GM18498 (cell line): ENCODE data around the gene IL31RA.
A peak's percentile ranks its signal among the peaks of the same experiment; 100 is the strongest.

Experiments used
- ATAC-seq: cut with Tn5 transposase; IDR thresholded peaks from one replicate; pipeline ENCODE4 v1.9.1; 2021; ENCODE audit warnings: mild to moderate bottlenecking, moderate library complexity; ENCODE audit not compliant: unreplicated experiment

Gene IL31RA

DNA sequence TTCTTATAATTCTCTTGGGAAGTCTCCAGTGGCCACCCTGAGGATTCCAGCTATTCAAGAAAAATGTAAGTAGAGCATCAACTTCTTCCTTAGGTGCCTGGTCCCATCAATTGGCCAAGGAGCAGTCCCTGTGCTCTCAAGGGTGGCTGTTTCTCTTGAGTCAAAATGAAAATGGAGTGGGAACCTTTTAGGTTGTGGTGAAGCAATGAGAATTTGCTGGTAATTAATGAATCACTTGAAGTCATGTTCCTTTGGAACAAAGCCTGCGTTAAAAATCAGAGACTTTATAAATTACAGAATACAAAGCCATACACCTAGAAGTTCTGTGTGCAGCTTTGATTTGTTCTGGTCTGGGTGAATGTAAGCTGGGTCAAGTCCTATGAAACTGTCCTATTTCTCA, 48.9 kb downstream of the IL31RA start:
- no peak for ATAC-seq

DNA sequence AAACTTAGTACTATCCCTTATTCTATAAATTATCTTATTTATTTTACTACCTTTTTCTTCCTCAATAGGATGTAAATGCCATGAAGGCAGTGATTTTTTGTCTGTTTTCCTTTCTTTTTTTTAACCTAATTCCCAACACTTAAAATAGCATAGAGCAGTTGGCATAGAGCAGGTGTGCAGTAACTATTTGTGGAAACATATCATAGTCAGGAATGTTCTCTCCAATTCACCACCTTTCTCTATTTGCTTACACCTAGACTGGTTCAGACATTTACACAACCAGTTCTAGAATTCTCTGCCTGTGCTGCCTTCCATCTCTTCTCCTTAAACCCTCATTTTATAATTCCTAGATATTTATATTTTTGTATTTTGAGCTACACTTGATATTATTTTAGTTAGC, 49.6 kb downstream of the IL31RA start:
- no peak for ATAC-seq

DNA sequence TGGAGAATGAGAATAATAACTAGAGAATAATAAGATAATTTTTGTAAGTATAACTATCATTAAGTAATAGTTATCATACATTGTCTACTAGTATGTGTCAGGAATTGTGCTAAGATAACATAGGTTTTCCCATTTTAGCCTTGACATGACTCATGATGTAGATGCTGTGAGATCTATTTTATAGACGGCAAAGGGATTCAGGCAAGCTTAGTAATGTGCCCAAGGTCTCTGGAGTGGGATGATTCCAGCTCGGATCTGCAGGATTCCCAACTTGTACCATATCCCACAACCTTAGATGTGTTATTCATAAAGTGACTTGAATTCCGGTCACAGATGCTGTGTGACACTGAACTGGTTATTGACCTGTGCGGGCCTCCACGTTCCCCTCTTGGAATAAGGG, 51.5 kb downstream of the IL31RA start:
- ATAC-seq = no peak

DNA sequence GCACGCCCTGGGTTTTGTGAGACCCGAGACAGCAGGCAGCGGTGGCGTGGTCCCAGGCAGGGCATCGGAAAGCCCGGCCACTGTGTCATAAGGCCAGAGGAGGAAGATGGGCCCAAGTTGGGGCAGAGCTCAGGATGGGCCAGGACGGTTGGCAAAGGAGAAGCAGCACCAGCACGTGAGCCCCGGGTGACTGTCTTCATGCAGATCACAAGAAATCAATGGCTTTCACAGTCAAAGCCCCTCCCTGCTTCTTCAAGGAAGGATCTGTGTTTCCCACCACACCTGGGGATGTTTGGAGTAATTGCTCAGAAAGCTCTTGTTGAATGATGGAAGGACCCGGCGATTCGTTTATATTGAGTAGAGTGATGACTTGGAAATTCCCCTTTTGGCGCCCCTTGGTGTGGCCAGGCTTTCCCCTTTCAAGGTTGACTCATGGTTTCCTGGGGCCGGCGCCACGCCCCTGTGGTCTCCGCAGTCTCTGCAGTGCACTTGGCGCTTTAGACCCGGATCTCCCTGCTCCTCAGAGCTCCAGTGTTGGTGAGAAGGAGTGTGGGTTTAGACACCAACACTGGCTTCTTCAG, 52.1 kb downstream of the IL31RA start:
- ATAC-seq = peak; percentile 87

DNA sequence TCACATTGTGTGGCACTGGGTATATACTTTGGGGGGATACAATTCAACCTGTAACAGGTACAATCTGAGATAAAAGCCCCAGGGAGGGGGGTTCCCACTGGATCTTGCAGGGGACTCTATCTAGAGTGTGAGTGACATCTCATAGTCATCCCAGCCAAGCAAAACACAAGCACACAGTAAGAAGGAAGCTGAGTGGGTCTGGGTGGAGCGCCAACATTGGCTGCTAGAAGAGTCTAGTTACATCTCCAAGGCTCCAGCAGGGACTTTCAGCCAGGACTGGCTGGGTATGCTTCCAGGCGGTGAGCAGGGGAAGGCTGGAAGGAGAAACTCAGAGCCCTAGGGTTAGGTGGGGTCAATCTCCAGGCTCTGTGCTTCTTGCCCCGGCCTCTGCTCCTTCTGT, 53.0 kb downstream of the IL31RA start:
- ATAC-seq = no peak

DNA sequence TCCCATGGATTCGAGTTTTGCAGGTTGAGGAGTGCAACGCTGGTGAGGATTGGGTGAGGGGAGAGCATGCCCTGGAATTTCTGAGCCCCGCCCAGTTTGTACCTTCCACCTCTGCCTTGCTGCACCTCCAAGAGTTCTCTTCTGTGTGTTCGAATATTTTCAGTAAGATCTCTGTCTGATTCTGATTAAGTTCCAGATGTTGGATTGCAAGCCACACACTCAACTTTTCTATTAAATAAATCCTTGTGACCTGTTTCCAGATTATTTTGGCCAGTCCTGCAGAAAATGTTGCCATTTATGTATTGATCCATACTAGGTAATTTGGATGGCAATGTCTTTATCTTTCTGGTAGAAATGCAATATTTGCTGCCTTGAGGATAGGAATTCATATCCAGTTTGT, 54.1 kb downstream of the IL31RA start:
- ATAC-seq = no peak

DNA sequence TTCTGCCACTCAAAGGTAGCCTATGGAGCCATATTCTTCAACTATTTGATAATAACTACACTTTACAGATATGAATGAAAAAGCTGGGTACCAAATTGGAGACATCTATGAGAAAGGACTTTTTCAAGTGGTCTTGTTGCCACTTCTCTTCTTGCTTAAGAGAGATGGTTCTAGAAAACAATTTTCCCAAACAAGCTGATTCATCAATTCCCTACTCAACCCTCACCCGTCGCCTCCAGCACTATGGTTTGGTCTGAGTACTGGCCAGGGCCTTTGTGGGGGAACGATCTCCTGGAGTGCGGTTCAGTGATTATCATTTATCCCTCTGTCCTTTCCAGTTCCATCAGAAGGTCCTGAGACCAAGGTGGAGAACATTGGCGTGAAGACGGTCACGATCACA, 56.8 kb downstream of the IL31RA start:
- ATAC-seq = no peak

DNA sequence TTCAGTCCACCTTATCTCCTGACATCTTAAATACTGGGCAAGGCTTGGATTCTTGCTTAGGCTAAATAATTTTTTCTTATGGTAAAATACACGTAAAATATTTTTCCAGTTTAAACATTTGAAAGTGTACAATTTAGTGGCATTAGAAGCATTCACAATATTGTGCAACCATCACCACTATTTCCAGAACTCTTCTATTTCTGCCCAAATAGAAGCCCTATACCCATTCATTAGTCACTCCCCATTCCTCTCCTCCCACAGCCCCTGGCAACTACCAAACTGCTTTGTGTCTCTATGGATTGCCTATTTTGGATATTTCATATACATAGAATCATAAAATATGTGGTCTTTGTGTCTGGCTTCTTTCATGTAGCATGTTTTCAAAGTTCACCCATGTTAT, 57.6 kb downstream of the IL31RA start:
- no peak for ATAC-seq

DNA sequence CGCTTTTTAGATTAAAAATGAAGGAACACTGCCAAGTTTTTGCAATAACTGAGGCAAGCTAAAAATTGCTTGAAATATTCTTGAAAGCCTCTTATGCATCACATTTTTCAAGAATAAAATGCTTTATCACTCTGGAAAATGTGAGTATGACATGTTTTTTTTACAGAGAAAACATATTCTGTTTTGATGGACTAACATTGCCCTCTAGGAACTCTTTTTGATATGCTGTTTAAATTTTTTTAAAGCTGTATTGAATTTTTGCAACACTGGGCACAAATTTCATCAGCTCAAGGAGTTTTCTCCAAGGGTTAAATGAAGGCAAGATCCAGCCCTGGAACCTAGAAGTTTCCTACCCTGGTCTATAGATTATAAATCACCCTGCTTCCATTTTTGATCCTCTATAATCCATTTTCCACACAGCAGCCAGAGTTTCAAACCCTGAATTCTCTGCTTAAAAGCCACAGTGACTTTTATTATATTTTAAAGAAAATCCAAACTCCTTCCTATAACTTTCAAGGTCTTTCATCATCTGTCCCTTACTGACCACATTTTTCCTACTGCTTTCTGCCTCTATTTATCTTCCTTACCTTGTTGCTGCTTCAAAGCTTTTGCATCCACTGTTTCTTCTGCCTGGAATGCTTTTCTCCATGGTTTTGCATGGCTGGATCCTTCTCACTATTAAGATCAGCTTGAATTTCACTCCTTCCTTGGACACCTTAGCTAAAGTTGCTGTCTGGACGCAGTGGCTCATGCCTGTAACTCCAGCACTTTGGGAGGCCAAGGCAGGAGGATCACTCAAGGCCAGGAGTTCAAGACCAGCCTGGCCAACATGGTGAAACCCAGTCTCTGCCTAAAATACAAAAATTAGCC, 60.9 kb downstream of the IL31RA start:
- no peak for ATAC-seq

DNA sequence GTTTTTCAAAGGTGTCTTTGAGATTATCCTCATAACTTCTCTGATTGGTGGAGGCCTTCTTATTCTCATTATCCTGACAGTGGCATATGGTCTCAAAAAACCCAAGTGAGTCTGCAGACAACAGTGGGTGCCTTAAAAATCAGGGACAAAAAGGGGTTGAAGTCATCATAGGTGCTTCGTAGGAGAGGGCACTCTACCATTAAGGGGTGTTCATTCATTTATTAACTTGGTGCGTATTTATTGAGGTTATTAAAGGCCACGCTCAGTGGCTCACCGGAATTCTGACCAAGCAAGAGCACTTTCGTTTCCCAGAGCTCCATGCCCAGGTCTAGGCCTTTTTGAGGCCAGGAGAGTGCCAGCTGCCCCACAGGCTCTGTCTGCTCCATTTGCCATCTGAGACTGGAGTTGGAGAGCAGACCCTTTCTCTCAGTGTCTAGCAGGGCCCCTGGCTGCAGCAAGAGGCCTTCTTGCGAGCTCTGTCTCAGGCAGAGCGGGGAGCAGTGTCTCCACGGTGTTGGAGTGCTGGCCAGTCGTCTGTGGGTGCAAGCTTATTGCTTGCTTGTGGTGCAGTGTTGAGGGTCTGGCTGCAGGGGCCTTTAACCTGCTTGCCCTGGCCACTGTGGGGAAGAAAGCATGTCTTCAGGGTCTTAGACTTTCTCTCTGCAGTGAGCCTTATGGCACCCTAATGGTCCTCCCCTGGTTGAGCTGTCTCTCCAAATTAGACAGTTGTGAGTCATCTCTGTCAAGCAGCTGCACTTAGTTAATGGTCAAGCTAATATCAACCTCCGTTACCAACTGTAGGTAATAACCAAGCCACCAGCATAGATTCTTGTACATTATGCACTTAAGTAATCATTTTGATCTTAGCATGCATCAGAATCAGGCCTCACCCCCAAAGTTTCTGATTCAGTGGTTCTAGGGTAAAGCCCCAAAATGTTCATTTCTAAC, 62.6 kb downstream of the IL31RA start:
- ATAC-seq = peak; percentile 84

DNA sequence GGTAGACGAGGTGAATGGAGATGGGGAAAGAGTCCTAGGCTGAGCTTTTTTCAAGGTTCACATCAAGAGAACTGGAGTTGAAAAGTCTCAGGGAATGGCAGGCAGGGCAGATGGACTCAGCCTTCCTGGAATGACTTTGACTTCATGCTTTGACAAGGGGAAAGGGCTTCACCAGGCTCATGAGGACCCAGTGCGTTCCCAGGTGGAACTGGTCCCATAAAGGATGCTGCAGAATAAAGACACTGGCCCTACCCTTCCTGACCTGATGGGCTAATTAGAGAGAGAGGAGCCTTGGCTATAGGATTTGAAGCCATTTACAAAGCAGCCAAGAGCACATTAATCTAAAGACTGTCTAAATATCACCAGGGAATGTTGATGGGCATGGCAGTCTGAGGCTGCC, 63.8 kb downstream of the IL31RA start:
- ATAC-seq = no peak

DNA sequence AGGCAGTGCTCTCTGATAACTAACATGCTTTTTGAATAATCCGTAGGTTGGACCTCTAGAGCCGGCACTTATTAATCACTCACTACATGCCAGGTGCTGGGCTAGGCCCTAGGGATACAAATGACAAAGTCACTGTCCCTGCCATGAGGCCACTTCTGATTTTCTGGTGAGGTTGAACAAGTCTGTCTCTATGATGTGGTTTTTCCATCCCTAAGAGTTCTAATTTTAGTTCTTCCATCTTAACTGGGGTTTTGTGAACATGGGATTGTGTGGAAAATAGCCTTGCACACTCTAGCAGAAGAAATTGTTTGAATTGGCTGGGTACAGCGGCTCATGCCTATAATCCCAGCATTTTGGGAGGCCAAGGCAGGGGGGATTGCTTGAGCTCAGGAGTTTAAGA, 64.6 kb downstream of the IL31RA start:
- no peak for ATAC-seq

DNA sequence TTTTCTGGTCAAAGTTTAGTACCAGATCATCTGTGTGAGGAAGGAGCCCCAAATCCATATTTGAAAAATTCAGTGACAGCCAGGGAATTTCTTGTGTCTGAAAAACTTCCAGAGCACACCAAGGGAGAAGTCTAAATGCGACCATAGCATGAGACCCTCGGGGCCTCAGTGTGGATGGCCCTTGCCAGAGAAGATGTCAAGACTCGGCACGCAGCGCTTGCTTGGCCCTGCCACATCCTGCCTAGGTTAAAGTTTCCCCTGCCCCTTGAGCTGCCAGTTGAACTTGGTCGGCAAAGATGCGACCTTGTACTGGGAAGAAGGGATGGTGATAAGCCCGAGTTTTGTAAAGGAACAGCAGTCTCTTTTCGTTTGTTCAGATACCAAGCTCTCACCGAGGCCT, 65.8 kb downstream of the IL31RA start:
- no peak for ATAC-seq

DNA sequence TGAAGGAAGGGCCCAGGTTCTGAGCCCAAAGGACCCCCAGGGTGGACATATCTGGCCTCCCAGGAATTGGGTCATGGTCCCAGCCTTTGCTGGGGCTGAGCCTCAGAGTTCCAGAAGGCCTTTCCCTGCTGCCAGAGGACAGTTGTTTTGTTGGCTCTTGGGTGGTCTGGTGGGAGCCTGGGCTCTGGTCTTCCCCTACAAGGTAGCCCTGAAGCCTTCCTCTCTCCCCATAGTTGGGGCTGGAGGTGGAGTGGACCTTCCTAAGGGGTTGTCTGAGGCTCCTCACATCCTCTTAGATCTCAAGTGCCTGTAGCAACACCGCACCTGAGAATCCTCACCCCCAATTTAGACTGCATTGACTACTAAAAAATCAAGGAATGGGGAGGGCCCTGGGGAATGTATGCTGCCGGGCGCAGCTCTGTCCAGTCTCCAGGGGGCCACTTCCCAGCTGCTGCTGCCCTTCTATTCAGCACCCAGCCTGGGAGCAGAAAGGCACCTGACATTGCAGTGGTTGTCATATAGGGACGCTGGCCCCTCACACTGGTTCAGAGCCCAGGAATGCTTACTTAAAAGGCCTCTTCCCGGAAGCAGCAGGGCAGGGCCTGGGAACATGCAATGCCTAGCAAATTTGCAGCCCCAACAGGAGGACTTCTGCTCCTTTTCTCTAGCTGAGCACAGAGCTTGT, 66.4 kb downstream of the IL31RA start:
- no peak for ATAC-seq

DNA sequence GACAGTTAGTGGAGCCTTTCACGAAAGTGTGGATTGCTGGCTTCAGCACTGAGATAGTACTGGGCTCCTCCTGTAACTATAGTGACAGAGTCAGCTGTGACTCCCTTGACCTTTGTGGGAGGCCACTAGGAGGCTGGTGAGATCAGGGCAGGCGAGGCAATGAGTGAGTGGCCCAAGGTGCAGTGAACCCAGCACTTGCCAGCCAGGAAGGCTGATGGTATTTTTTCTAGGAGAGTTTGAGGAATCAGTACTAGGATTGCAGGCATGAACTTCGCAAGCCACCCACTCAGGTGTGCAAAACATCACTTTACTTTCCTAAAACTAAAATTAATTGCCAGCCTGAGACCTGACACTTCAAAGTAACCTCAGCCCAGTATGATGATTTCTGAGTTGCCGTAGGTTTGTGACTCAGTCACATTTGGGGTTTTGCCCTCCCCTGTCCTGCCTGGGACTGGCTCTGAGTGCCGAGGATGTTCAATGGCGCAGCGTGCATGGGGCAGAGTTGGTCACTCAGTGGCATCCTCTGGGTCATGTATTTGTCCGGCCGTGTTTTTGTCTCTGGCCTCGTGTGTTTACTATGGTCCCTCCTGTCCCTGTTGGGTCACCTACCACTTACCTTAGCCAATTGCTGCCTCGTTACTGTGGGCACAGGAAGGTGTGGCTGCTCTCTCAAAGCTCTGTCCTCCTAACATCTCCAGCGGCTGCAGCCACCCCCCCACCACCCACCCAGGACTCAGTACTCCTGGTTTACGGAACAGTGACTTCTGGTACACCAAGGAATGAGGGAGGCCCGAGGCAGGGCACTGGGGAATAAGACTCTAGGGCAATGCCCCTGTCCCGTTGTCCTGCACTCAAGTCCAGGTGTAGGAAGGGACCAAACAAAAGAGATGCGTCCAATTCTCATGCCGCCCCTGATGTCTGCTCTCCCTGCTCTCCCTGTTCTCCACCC, 67.2 kb downstream of the IL31RA start:
- ATAC-seq = no peak

DNA sequence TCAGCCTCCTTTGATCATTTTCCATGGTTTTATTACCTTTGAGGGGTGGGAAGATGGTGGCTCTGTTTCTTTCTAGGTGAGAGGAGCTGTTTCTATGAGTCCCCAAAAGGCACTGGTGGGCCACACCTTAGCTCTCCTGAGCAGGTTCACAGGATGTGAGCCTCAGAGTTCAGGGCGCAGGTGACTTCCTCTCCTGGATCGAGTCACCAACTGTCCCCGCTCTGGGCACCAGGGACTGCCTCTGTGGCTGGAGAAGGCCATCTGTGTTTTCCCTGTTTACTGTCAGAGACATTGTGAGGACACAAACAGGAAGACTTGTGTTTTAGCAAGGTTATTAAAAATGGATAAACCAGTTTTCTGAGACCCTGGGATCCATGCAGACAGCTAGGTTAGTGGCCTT, 68.5 kb downstream of the IL31RA start:
- ATAC-seq = no peak

DNA sequence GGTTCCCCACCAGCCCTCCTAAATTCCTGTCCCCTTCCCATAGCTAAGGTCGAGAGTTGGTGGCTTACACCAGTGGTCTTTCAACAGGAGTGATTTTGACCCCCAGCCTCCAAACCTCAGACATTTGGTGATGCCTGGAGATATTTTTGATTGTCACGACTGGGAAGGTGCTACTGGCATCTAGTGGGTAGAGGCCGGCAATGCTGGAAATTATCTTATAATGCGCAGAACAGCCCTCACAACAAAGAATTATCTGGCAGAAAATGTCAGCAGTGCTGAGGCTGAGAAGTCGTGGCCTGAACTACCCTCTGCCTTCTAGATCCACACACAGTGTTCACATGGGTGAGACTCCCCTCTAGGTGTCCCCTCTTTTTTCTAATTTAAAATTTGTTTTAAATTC, 69.6 kb downstream of the IL31RA start:
- no peak for ATAC-seq

DNA sequence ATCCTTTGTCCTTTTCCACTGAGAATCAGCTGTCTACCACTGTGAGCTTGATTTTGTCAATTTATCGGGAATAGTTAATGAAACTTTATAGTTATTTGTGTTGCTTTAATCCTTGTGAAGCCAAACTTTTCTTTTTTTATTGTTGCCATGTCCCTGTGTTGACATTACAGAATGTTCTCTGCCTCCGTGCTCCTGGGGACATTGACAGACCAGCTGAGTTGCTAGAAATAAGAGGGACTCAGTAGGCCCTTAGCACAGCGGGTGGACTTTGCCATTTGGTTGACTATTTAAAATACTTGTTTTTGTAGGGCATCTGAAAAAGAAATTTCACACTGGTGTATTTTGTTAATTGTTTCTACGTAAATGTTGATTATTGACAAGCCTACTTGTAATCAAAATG, 70.5 kb downstream of the IL31RA start:
- no peak for ATAC-seq

DNA sequence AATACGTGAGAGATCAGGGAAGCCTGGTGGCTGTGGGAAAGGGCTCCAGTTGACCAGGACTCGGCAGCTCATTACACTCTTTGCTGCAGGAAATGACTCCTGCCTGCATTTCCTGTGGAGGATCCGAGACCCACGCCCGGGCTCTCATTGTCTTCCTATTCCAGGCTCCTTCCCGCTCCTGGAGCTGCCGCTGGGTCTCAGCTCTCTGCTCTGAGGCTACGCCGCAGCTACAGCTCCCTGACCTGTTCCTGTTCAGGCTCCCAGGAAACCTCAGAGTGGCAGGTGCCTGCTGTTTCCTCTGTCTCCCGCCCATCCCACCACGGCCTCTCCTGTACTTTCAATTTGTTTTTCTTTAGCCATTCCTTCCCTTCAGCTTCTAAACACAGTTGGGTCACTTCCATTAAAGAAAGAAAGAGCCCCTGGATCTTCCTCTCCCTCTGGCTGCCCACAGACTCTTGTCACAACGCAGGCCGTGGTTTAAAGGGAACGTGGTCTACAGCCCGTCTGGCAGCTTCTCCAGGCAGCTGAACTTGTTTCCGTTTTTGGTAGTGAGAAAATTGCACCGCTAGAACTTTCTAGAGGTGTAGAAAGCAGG, 72.1 kb downstream of the IL31RA start:
- ATAC-seq = no peak
